HepG2 (cell line): ENCODE measurements around the gene EGR4. TPM values are rescaled to one million over a fixed set of nuclear protein-coding genes. Genes with fewer than 3 reads are reported as not detected.

Experiments
- ATAC-seq: fragments of 200-7000 bp; cut with Tn5 transposase; 3 replicates; pipeline ENCODE4 v1.9.1; 2020; ENCODE audit warnings: mild to moderate bottlenecking, moderate library complexity
- BruUV-seq: library from RNA; stranded (reverse); fragments of 400-500 nt; replicated peaks from 2 replicates; lab custom pipeline; 2021; lab: Mats Ljungman, UMichigan
- CTCF ChIA-PET: fragments of 300-600 bp; formaldehyde crosslinking; extraction: SDS; loops from one replicate; lab custom pipeline; 2021; ENCODE audit warnings: low total read pairs, inconsistent platforms, low intra/inter-chr PET ratio; lab: Yijun Ruan, JAX
- POLR2A ChIA-PET: fragments of 350-600 bp; sonication (Branson Sonifier 250); formaldehyde crosslinking; loops from one replicate; lab custom pipeline; 2020; ENCODE audit warnings: antibody characterized with exemption, inconsistent platforms; lab: Yijun Ruan, JAX
- DNase-seq: peaks from one replicate; pipeline ENCODE4 v3.0.0-alpha.2; 2015; ENCODE audit warnings: low spot score
- FAIRE-seq: peaks from 3 replicates; lab custom pipeline; 2011; peaks lifted over from hg19 to GRCh38; lab: Jason Lieb, UNC
- H2AFZ ChIP-seq: one replicate; pipeline ENCODE4 v1.6.1; 2011; ENCODE audit warnings: low read length, inconsistent platforms
- H3K27ac ChIP-seq: fragments of 300-600 bp; 3 replicates; pipeline ENCODE4 v1.8.0; 2011; ENCODE audit warnings: mixed run types, mild to moderate bottlenecking, mixed read lengths, low read length, inconsistent platforms; ENCODE audit not compliant: insufficient read depth; ENCODE audit errors: extremely low read length
- H3K27me3 ChIP-seq, 2 experiments: fragments of 200-600 bp in 1 of 2; 2 replicates in 1 of 2; 3 replicates in 1 of 2; pipeline versions ENCODE4 v1.6.0 to v1.8.0; 2011; ENCODE audit warnings: low read length in 2 of 2, mild to moderate bottlenecking in 2 of 2, moderate library complexity in 2 of 2, inconsistent platforms in 1 of 2; ENCODE audit not compliant: insufficient read depth in 2 of 2, control insufficient read depth in 1 of 2
- H3K36me3 ChIP-seq, 2 experiments: fragments of 200-600 bp in 1 of 2; replicated peaks in 1 of 2; 2 replicates in 1 of 2; 3 replicates in 1 of 2; pipeline versions ENCODE4 v1.5.1 to v1.8.0; 2011; ENCODE audit warnings: low read length in 2 of 2, inconsistent platforms in 1 of 2; ENCODE audit not compliant: insufficient read depth in 2 of 2, control insufficient read depth in 1 of 2
- H3K4me1 ChIP-seq: 2 replicates; pipeline ENCODE4 v1.5.1; 2012; ENCODE audit warnings: low read length, inconsistent platforms; ENCODE audit not compliant: insufficient read depth
- H3K4me2 ChIP-seq: 2 replicates; pipeline ENCODE4 v1.6.0; 2011; ENCODE audit warnings: low read depth, low read length, inconsistent platforms
- H3K4me3 ChIP-seq, 3 experiments: fragments of 200-600 bp in 1 of 3; sonication (generic), shearing (Covaris generic) in 1 of 3; replicated peaks in 1 of 3; 2 replicates each; pipeline ENCODE4 v1.5.1; 2011 to 2016; ENCODE audit warnings: low read length in 3 of 3, inconsistent platforms in 2 of 3, low read depth in 2 of 3, mild to moderate bottlenecking in 2 of 3, control low read depth in 1 of 3, mixed read lengths in 1 of 3; ENCODE audit not compliant: insufficient read depth in 1 of 3
- H3K79me2 ChIP-seq: one replicate; pipeline ENCODE4 v1.6.1; 2011; ENCODE audit warnings: low read length, inconsistent platforms; ENCODE audit not compliant: insufficient read depth
- H3K9ac ChIP-seq: 2 replicates; pipeline ENCODE4 v1.6.0; 2011; ENCODE audit warnings: mild to moderate bottlenecking, low read depth, low read length, inconsistent platforms; ENCODE audit not compliant: insufficient read depth
- H3K9me3 ChIP-seq: 2 replicates; pipeline ENCODE4 v1.5.1; 2012; ENCODE audit warnings: mild to moderate bottlenecking, low read length
- H4K20me1 ChIP-seq: 2 replicates; pipeline ENCODE4 v1.6.0; 2011; ENCODE audit warnings: inconsistent platforms, mild to moderate bottlenecking, low read length, moderate library complexity; ENCODE audit not compliant: insufficient read depth
- E2F1 ChIP-seq: sonication (generic); formaldehyde crosslinking; IDR thresholded peaks from 2 replicates; pipeline ENCODE4 v1.5.0; 2020; ENCODE audit warnings: missing genetic modification reagents
- EP300 ChIP-seq, 3 experiments: sonication (generic) in 1 of 3; formaldehyde crosslinking in 1 of 3; IDR thresholded peaks; 2 replicates each; pipeline versions ENCODE4 v1.5.1 to v1.6.1; 2011 to 2020; ENCODE audit warnings: low read depth in 2 of 3, low read length in 2 of 3, borderline replicate concordance in 1 of 3, improper control_type of control experiment in 1 of 3, mild to moderate bottlenecking in 1 of 3, missing genetic modification reagents in 1 of 3, moderate library complexity in 1 of 3
- ESRRA ChIP-seq: sonication (generic); formaldehyde crosslinking; IDR thresholded peaks from 2 replicates; pipeline ENCODE4 v1.5.1; 2020; ENCODE audit warnings: mild to moderate bottlenecking, low read depth, missing genetic modification reagents
- HNRNPH1 ChIP-seq: fragments of 200-400 bp; formaldehyde crosslinking; optimal IDR thresholded peaks from 2 replicates; pipeline ENCODE3; 2017; ENCODE audit warnings: mild to moderate bottlenecking, low read depth, low read length
- HNRNPUL1 ChIP-seq: fragments of 200-400 bp; formaldehyde crosslinking; IDR thresholded peaks from 2 replicates; pipeline ENCODE4 v1.6.1; 2017; ENCODE audit warnings: low read depth, mild to moderate bottlenecking, low read length, moderate library complexity
- KDM5A ChIP-seq: fragments of 200-600 bp; sonication (generic); IDR thresholded peaks from 2 replicates; pipeline ENCODE4 v1.7.0; 2018; ENCODE audit warnings: antibody characterized with exemption, mild to moderate bottlenecking, low read length, borderline replicate concordance
- MTF2 ChIP-seq: sonication (generic); formaldehyde crosslinking; IDR thresholded peaks from 2 replicates; pipeline ENCODE4 v1.5.0; 2020; ENCODE audit warnings: missing genetic modification reagents, borderline replicate concordance
- MYPOP ChIP-seq: sonication (generic); formaldehyde crosslinking; IDR thresholded peaks from 2 replicates; pipeline ENCODE4 v1.8.1; 2023; ENCODE audit warnings: mild to moderate bottlenecking, moderate library complexity, missing genetic modification reagents
- NFYC ChIP-seq: IDR thresholded peaks from 2 replicates; pipeline ENCODE4 v1.6.1; 2016; ENCODE audit warnings: missing genetic modification reagents, missing compliant biosample characterization
- PBX3 ChIP-seq: sonication (generic); formaldehyde crosslinking; IDR thresholded peaks from 2 replicates; pipeline ENCODE4 v1.8.1; 2023; ENCODE audit warnings: missing genetic modification reagents, inconsistent platforms, borderline replicate concordance
- RNF2 ChIP-seq: fragments of 450-650 bp; conservative IDR thresholded peaks from 2 replicates; pipeline ENCODE4 v1.6.1; 2016; ENCODE audit warnings: low read depth
- ZBTB10 ChIP-seq: sonication (generic); formaldehyde crosslinking; IDR thresholded peaks from 2 replicates; pipeline ENCODE4 v1.4.0; 2020; ENCODE audit warnings: missing genetic modification reagents, borderline replicate concordance
- ZNF629 ChIP-seq: sonication (generic); formaldehyde crosslinking; conservative IDR thresholded peaks from 2 replicates; pipeline ENCODE4 v1.5.0; 2020; ENCODE audit warnings: missing genetic modification reagents
- WGBS: methylation state at CpG from one replicate; pipeline ENCODE4 v1.1.6; 2017; ENCODE audit warnings: low lambda C conversion rate; 5-methylcytosine and 5-hydroxymethylcytosine counted together
- in situ Hi-C: cut with HindIII; loops from 2 replicates; pipeline ENCODE4 v1.10.0; 2017; ENCODE audit warnings: low pct_unique_long_range_greater_than_20kb; ENCODE audit not compliant: extremely low pct_ligation_motif_present
- intact Hi-C: fragments of 100-400 bp; cut with micrococcal nuclease; formaldehyde crosslinking; loops from one replicate; pipeline ENCODE4 v1.10.0; 2022; ENCODE audit not compliant: unreplicated experiment
- polyA plus RNA-seq, 8 experiments: library from polyadenylated mRNA; depleted of rRNA in 3 of 8; stranded (reverse) in 7 of 8; unstranded in 1 of 8; fragments of >200 nt; fragmentation: Illumina TruSeq in 4 of 8; extraction: Trizol in 4 of 8; gene quantifications; 2 replicates each; pipeline versions ENCODE4 v1.2.1 to v1.2.3, GENCODE V29; 2011 to 2016; ENCODE audit warnings: low read depth in 4 of 8, missing spikeins in 1 of 8, mixed read lengths in 1 of 8; ENCODE audit not compliant: insufficient read depth in 1 of 8
- total RNA-seq, 5 experiments: library from RNA; depleted of rRNA; stranded (reverse); fragments of >200 nt; fragmentation: Illumina TruSeq; extraction: Trizol; gene quantifications; 2 replicates each; pipeline ENCODE4 v1.2.3, GENCODE V29; 2016; ENCODE audit warnings: low read depth in 1 of 5

Gene EGR4
- total and polyA plus RNA-seq, 2 of the 13 experiments (the other 11 are each of a cell fraction or from before 2014, with no cell fraction given): not detected

- TF ChIP-seq ZNF629: no peak
- TF ChIP-seq MYPOP (CRISPR knock-in tag): peak; percentile 75
- no peak for TF ChIP-seq NFYC
- no peak for TF ChIP-seq EP300 (IDR thresholded peaks at IDR 0.05; ENCODE audit: low read depth in 2 of 2, low read length in 2 of 2)
- TF ChIP-seq EP300 (CRISPR knock-in tag; IDR thresholded peaks at IDR 0.05; ENCODE audit: borderline replicate concordance): no peak
Measured at GRCh38 chr2:73292906-73293533, 328 bp downstream of the EGR4 start (continued).

- Histone ChIP-seq H2AFZ (no peak overlapping the region), H3K4me1 (peaks cover 8% of the 10 kb centered on the region; the same call in 1 of the 2 replicates), H3K79me2 (no peaks in the 10 kb centered on the region), H3K9ac (no peak overlapping the region), H3K4me3 (peak overlapping the region in 1 of 3 experiments; percentile 66; a peak in 1 of 6 replicates), H3K27ac (no peak overlapping the region), H3K9me3 (no peaks in the 10 kb centered on the region), H3K27me3 (peaks cover 9 to 63% of the 10 kb centered on the region in 2 experiments; a peak in 4 of 5 replicates), H3K4me2 (peak overlapping the region; percentile 86; the same call in 1 of the 2 replicates), H3K36me3 (no peaks in the 10 kb centered on the region), H4K20me1 (peaks cover 2% of the 10 kb centered on the region; the same call in 1 of the 2 replicates)
- in situ Hi-C loops: no loop called here
- CTCF ChIA-PET: no interaction called here
- peak; percentile 24 for ATAC-seq
- intact Hi-C loops: no loop called here
- DNase-seq: no peak
- no TSS peak for BruUV-seq
- POLR2A ChIA-PET: no interaction called here
- FAIRE-seq: no peak
- WGBS: 27% methylated on average over 33 of the region's 38 CpGs
- TF ChIP-seq KDM5A (no peak), ZBTB10 (CRISPR knock-in tag) (no peak), MTF2 (CRISPR knock-in tag) (peak; percentile 79; the same call in 1 of the 2 replicates), RNF2 (no peak), HNRNPH1 (no peak), PBX3 (CRISPR knock-in tag) (no peak), E2F1 (no peak), HNRNPUL1 (no peak), ESRRA (CRISPR knock-in tag) (no peak)
Measured at GRCh38 chr2:73292316-73292905, 937 bp downstream of the EGR4 start.
